OCI-LY3 (cell line): Measurements from ENCODE around the gene DEXI.
A peak's percentile ranks its signal among the peaks of the same experiment; 100 is the strongest.

ENCODE experiments used
- H2AFZ ChIP-seq: fragments of 200-600, 300-600 bp; shearing (Covaris generic); 2 replicates; pipeline ENCODE4 v1.6.0; 2014; ENCODE audit warnings: antibody characterized with exemption, low read depth, low read length
- H3K27ac ChIP-seq: fragments of 200-600, 300-600 bp; sonication (generic); 2 replicates; pipeline ENCODE4 v1.5.1; 2014; ENCODE audit warnings: mild to moderate bottlenecking, low read length, moderate library complexity, mixed read lengths
- H3K27me3 ChIP-seq: fragments of 200-600, 300-600 bp; sonication (generic); 2 replicates; pipeline ENCODE4 v1.6.1; 2014; ENCODE audit warnings: low read depth, low read length, mixed read lengths
- H3K36me3 ChIP-seq: fragments of 200-600, 300-600 bp; sonication (generic); replicated peaks from 2 replicates; pipeline ENCODE3; 2014; ENCODE audit warnings: low read depth, low read length, mixed read lengths
- H3K4me1 ChIP-seq: fragments of 300-600, 200-600 bp; sonication (generic); 2 replicates; pipeline ENCODE4 v1.6.1; 2014; ENCODE audit warnings: low read length, mixed read lengths
- H3K4me2 ChIP-seq: fragments of 200-600, 300-600 bp; sonication (generic); 2 replicates; pipeline ENCODE4 v1.6.1; 2014; ENCODE audit warnings: low read length, mixed read lengths
- H3K4me3 ChIP-seq: fragments of 300-600, 200-600 bp; sonication (generic); 2 replicates; pipeline ENCODE4 v1.5.1; 2014; ENCODE audit warnings: antibody characterized with exemption, mild to moderate bottlenecking, low read length, moderate library complexity
- H3K79me2 ChIP-seq: fragments of 300-600, 200-600 bp; shearing (Covaris generic); 2 replicates; pipeline ENCODE4 v1.6.1; 2014; ENCODE audit warnings: mild to moderate bottlenecking, low read length, mixed read lengths
- H3K9ac ChIP-seq: fragments of 300-600, 200-600 bp; shearing (Covaris generic); 2 replicates; pipeline ENCODE4 v1.6.0; 2014; ENCODE audit warnings: mild to moderate bottlenecking, low read length, moderate library complexity
- H3K9me3 ChIP-seq: fragments of 200-600, 300-600 bp; shearing (Covaris generic); 2 replicates; pipeline ENCODE4 v1.6.1; 2014; ENCODE audit warnings: low read length, mixed read lengths; ENCODE audit not compliant: insufficient read depth
- H4K20me1 ChIP-seq: fragments of 200-600, 300-600 bp; sonication (generic); 2 replicates; pipeline ENCODE4 v1.6.1; 2016; ENCODE audit warnings: low read length, mixed read lengths; ENCODE audit not compliant: insufficient read depth
- CTCF ChIP-seq: fragments of 200-600, 300-600 bp; sonication (generic); IDR thresholded peaks from 2 replicates; pipeline ENCODE4 v1.5.1; 2014; ENCODE audit warnings: antibody characterized with exemption, low read length, low read depth
- EZH2phosphoT487 ChIP-seq: fragments of 200-600 bp; shearing (Covaris generic); IDR thresholded peaks from 2 replicates; pipeline ENCODE4 v1.6.1; 2018; ENCODE audit warnings: antibody characterized with exemption, mixed run types, low read depth

The DEXI gene

GRCh38 chr16:10885246-10885645, 57.0 kb downstream of the DEXI start:
- peaks cover 100% of the 10 kb centered on the region for H3K79me2 ChIP-seq
- H2AFZ ChIP-seq = no peak overlapping the region
- H3K9ac ChIP-seq = peak overlapping the region; percentile 21; the same call in 1 of the 2 replicates
- H3K9me3 ChIP-seq = no peaks in the 10 kb centered on the region
- TF ChIP-seq CTCF = no peak
- no peak for TF ChIP-seq EZH2phosphoT487
- H4K20me1 ChIP-seq = peaks cover 100% of the 10 kb centered on the region
- no peaks in the 10 kb centered on the region for H3K27me3 ChIP-seq
- peak overlapping the region; percentile 71 for H3K4me2 ChIP-seq
- H3K4me1 ChIP-seq = peaks cover 96% of the 10 kb centered on the region
- H3K4me3 ChIP-seq = peak overlapping the region; percentile 20
- peak overlapping the region; percentile 80 for H3K27ac ChIP-seq
- peaks cover 87% of the 10 kb centered on the region for H3K36me3 ChIP-seq

- H3K79me2 ChIP-seq = peaks cover 100% of the 10 kb centered on the region
- H2AFZ ChIP-seq = no peak overlapping the region
- H3K36me3 ChIP-seq = peaks cover 91% of the 10 kb centered on the region
- peak overlapping the region; percentile 71 for H3K4me2 ChIP-seq
- H3K4me3 ChIP-seq = 0 out of 2 replicates have a peak overlapping the region, but pooled peaks have one; percentile 5
- peaks cover 98% of the 10 kb centered on the region for H4K20me1 ChIP-seq
- H3K9ac ChIP-seq = no peak overlapping the region
- H3K27ac ChIP-seq = 0 out of 2 replicates have a peak overlapping the region, but pooled peaks have one; percentile 80
- TF ChIP-seq CTCF (no peak), EZH2phosphoT487 (no peak)
- H3K27me3 ChIP-seq = no peaks in the 10 kb centered on the region
- H3K4me1 ChIP-seq = peaks cover 78% of the 10 kb centered on the region
- no peaks in the 10 kb centered on the region for H3K9me3 ChIP-seq
Observed at GRCh38 chr16:10883004-10883403, 59.3 kb downstream of the DEXI start.

- Histone ChIP-seq H3K27me3 (no peaks in the 10 kb centered on the region), H3K4me1 (peaks cover 65% of the 10 kb centered on the region), H3K9me3 (no peaks in the 10 kb centered on the region), H2AFZ (no peak overlapping the region), H3K4me3 (peak overlapping the region; percentile 96), H3K79me2 (peaks cover 96% of the 10 kb centered on the region), H3K4me2 (peak overlapping the region; percentile 84), H4K20me1 (peaks cover 85% of the 10 kb centered on the region), H3K9ac (peak overlapping the region; percentile 21), H3K27ac (peak overlapping the region; percentile 95), H3K36me3 (peaks cover 88% of the 10 kb centered on the region)
- TF ChIP-seq EZH2phosphoT487 (no peak), CTCF (no peak)
Observed at GRCh38 chr16:10881479-10882030, 60.7 kb downstream of the DEXI start.

GRCh38 chr16:10880594-10881452, 61.4 kb downstream of the DEXI start:
- TF ChIP-seq CTCF (no peak), EZH2phosphoT487 (no peak)
- peak overlapping the region; percentile 100 for H3K9ac ChIP-seq
- no peaks in the 10 kb centered on the region for H3K9me3 ChIP-seq
- peak overlapping the region; percentile 96 for H3K4me3 ChIP-seq
- peak overlapping the region; percentile 84 for H3K4me2 ChIP-seq
- no peaks in the 10 kb centered on the region for H3K27me3 ChIP-seq
- no peak overlapping the region for H2AFZ ChIP-seq
- H3K36me3 ChIP-seq = peaks cover 81% of the 10 kb centered on the region
- H4K20me1 ChIP-seq = peaks cover 77% of the 10 kb centered on the region
- peaks cover 96% of the 10 kb centered on the region for H3K79me2 ChIP-seq
- H3K4me1 ChIP-seq = peaks cover 65% of the 10 kb centered on the region
- peak overlapping the region; percentile 95 for H3K27ac ChIP-seq
